Measurements from ENCODE around the gene AMMECR1. TPM values are rescaled to one million over a fixed set of nuclear protein-coding genes. Genes with fewer than 3 reads are reported as not detected.

Gene AMMECR1
- polyA plus RNA-seq, 1 donor from 2014 or later: 3.7 TPM

DNA sequence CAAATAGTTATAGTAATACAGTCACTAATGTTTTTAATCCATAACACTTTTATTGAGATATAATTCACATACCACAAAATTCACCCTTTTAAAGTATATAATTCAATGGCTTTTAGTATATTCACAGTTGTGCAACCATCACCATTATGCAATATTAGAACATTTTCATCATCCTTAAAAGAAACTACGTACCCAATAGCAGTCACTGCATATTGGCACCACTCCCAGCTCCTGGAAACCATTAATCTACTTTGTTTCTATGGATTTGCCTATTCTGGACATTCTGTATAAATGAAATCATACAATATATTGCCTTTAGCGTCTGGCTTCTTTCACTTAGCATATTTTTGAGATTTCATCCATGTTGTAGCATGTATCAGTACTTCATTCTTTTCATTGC, 99.3 kb downstream of the AMMECR1 start:
- H3K27ac ChIP-seq (ENCODE audit: low read length): no peak overlapping the region
- no peaks in the 10 kb centered on the region for H3K9me3 ChIP-seq (ENCODE audit: low read length)
- H3F3A ChIP-seq (ENCODE audit: insufficient read depth, low read length, poor library complexity, severe bottlenecking): no peaks in the 10 kb centered on the region
- H2AFZ ChIP-seq (ENCODE audit: low read depth, low read length): no peak overlapping the region
- TF ChIP-seq RAD21 (conservative IDR thresholded peaks at IDR 0.05) (no peak), POLR2AphosphoS5 (IDR thresholded peaks at IDR 0.05) (no peak)
- TF ChIP-seq, protein P1, sequence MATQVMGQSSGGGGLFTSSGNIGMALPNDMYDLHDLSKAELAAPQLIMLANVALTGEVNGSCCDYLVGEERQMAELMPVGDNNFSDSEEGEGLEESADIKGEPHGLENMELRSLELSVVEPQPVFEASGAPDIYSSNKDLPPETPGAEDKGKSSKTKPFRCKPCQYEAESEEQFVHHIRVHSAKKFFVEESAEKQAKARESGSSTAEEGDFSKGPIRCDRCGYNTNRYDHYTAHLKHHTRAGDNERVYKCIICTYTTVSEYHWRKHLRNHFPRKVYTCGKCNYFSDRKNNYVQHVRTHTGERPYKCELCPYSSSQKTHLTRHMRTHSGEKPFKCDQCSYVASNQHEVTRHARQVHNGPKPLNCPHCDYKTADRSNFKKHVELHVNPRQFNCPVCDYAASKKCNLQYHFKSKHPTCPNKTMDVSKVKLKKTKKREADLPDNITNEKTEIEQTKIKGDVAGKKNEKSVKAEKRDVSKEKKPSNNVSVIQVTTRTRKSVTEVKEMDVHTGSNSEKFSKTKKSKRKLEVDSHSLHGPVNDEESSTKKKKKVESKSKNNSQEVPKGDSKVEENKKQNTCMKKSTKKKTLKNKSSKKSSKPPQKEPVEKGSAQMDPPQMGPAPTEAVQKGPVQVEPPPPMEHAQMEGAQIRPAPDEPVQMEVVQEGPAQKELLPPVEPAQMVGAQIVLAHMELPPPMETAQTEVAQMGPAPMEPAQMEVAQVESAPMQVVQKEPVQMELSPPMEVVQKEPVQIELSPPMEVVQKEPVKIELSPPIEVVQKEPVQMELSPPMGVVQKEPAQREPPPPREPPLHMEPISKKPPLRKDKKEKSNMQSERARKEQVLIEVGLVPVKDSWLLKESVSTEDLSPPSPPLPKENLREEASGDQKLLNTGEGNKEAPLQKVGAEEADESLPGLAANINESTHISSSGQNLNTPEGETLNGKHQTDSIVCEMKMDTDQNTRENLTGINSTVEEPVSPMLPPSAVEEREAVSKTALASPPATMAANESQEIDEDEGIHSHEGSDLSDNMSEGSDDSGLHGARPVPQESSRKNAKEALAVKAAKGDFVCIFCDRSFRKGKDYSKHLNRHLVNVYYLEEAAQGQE (IDR thresholded peaks at IDR 0.05; ENCODE audit: borderline replicate concordance): no peak
- H3K9ac ChIP-seq (ENCODE audit: low read length): no peak overlapping the region
- no peak overlapping the region for H3K4me3 ChIP-seq (ENCODE audit: low read length)
- no peaks in the 10 kb centered on the region for H3K79me2 ChIP-seq (replicated peaks; ENCODE audit: insufficient read depth, low read length)
- H3K36me3 ChIP-seq (ENCODE audit: insufficient read depth, low read length): no peaks in the 10 kb centered on the region
- no peak overlapping the region for H3K4me2 ChIP-seq (ENCODE audit: low read length)
- no peaks in the 10 kb centered on the region for H3K27me3 ChIP-seq (ENCODE audit: insufficient read depth, low read depth, low read length)
- H3K9me2 ChIP-seq (ENCODE audit: insufficient read depth, low read length): no peaks in the 10 kb centered on the region
- H4K20me1 ChIP-seq (ENCODE audit: insufficient read depth): no peaks in the 10 kb centered on the region

DNA sequence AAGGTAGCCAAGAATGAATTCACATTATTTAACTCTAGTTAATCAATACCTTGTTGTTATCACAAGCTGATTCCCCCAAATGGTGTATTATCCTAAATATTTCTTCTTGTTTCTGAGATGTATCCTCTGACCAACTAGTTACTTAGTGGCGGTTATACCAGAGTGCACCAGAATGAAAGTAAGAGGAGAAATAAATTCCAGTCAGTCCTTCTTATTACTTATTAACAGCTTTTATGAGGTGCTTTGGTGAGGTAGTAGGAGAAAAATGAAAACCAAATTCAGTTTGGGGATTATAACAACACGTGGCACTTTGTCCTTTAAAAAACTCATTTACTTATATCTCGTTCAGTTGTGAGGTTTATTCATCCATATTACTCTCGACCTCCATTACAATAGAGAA, 101.9 kb downstream of the AMMECR1 start:
- Histone ChIP-seq H3K4me3 (ENCODE audit: low read length) (no peak overlapping the region), H2AFZ (ENCODE audit: low read depth, low read length) (no peak overlapping the region), H3F3A (ENCODE audit: insufficient read depth, low read length, poor library complexity, severe bottlenecking) (no peaks in the 10 kb centered on the region), H3K4me2 (ENCODE audit: low read length) (no peak overlapping the region), H3K9me2 (ENCODE audit: insufficient read depth, low read length) (no peaks in the 10 kb centered on the region), H3K27ac (ENCODE audit: low read length) (no peak overlapping the region), H4K20me1 (ENCODE audit: insufficient read depth) (no peaks in the 10 kb centered on the region), H3K9ac (ENCODE audit: low read length) (no peak overlapping the region), H3K27me3 (ENCODE audit: insufficient read depth, low read depth, low read length) (no peaks in the 10 kb centered on the region), H3K9me3 (ENCODE audit: low read length) (no peaks in the 10 kb centered on the region), H3K36me3 (ENCODE audit: insufficient read depth, low read length) (no peaks in the 10 kb centered on the region), H3K79me2 (replicated peaks; ENCODE audit: insufficient read depth, low read length) (no peaks in the 10 kb centered on the region)
- TF ChIP-seq EP300 (conservative IDR thresholded peaks at IDR 0.05; ENCODE audit: poor library complexity, severe bottlenecking) (no peak), SMC3 (conservative IDR thresholded peaks at IDR 0.05; ENCODE audit: poor library complexity) (no peak), POLR2AphosphoS5 (IDR thresholded peaks at IDR 0.05) (no peak), TAF1 (IDR thresholded peaks at IDR 0.05; ENCODE audit: low read depth) (no peak), EZH2 (IDR thresholded peaks at IDR 0.05; ENCODE audit: borderline replicate concordance, insufficient read depth, low read length, poor library complexity, severe bottlenecking) (no peak), MXI1 (conservative IDR thresholded peaks at IDR 0.05; ENCODE audit: poor library complexity, severe bottlenecking) (no peak), RAD21 (conservative IDR thresholded peaks at IDR 0.05) (no peak)
- TF ChIP-seq, protein P1 (IDR thresholded peaks at IDR 0.05; ENCODE audit: borderline replicate concordance): no peak
- TF ChIP-seq, protein P2, sequence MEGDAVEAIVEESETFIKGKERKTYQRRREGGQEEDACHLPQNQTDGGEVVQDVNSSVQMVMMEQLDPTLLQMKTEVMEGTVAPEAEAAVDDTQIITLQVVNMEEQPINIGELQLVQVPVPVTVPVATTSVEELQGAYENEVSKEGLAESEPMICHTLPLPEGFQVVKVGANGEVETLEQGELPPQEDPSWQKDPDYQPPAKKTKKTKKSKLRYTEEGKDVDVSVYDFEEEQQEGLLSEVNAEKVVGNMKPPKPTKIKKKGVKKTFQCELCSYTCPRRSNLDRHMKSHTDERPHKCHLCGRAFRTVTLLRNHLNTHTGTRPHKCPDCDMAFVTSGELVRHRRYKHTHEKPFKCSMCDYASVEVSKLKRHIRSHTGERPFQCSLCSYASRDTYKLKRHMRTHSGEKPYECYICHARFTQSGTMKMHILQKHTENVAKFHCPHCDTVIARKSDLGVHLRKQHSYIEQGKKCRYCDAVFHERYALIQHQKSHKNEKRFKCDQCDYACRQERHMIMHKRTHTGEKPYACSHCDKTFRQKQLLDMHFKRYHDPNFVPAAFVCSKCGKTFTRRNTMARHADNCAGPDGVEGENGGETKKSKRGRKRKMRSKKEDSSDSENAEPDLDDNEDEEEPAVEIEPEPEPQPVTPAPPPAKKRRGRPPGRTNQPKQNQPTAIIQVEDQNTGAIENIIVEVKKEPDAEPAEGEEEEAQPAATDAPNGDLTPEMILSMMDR (IDR thresholded peaks at IDR 0.05; ENCODE audit: poor library complexity, severe bottlenecking): no peak

All from neural cell (in vitro differentiated cells).